Umbilical cord (tissue), 2 donors: ENCODE data around the gene GBA3. TPM values are rescaled to one million over a fixed set of nuclear protein-coding genes. Genes with fewer than 3 reads are reported as not detected.

Experiments
- DNase-seq: peaks from one replicate; pipeline ENCODE4 v3.0.0-alpha.2; 2015; ENCODE audit warnings: low spot score
- total RNA-seq: library from RNA; depleted of rRNA; stranded (reverse); fragments of >200 nt; gene quantifications from one replicate; pipeline ENCODE4 v1.2.3, GENCODE V29; 2014; ENCODE audit warnings: low replicate concordance; ENCODE audit not compliant: insufficient read depth

Gene GBA3
- total RNA-seq, 1 donor from 2014 or later = 2.4 TPM

GRCh38 chr4:22780317-22780716 is 87.6 kb downstream of the GBA3 start:
- peak; percentile 5 for DNase-seq

DNA sequence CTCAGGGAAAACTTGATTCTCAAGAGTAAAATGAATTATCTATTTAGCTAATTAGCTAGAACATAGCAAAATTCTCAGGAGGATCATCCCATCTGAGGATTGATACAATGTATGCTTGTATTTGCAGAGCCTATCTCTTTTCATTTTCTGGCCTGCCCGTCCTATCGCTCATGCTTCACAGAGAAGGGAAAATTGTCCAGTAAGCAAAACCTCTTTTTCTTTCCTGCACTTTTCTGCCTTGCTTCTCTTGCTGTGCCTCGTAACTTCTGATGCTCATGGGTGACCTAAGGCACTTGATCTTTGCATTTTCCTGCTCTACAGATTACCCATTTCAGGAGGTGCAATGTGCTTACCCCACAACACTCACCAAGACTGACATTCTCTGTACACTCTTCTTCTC is 88.1 kb downstream of the GBA3 start:
- DNase-seq = no peak

- no peak for DNase-seq
Measured at GRCh38 chr4:22787753-22788375, 95.1 kb downstream of the GBA3 start.

GRCh38 chr4:22790631-22791030 is 97.9 kb downstream of the GBA3 start:
- no peak for DNase-seq

DNA sequence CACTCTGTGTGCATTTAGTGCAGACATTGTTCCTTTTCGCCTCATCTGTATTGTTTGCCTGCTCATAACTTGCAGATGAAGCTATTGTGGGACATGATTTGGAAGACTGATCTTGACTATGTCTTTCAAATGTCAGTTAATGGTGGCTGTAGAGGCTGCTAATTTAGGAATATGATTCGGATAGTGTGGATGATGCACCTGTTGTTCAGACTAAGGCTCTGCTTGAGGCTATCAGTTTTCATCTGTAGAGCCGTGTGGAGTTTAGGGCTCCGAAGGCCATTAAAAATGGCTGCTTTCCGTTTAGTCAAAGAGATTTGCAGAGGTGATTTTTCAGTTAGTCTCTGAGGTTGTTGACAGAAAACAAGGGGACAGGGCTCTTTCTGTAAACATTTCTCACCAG is 102.0 kb downstream of the GBA3 start:
- no peak for DNase-seq

- DNase-seq = no peak
Measured at GRCh38 chr4:22801391-22801790, 108.7 kb downstream of the GBA3 start.

DNA sequence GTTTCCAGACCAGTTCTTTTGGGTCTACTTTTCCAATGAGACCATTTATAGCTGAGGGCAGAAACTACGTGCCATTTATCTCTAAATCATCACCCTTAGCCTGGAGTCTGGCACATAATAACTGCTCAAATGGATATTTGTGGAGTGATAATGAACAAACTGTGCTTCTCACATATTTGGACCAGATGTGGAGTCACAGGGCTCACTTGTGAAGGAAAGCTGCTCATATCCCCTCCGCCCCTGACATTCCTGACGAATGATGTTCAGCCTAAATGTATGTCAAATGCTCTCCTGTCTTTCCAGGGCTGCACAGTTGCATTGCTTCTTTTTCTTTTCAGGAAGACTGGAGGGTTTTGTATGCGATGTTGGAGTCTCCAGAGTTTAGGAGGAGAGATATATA is 110.1 kb downstream of the GBA3 start:
- DNase-seq = peak; percentile 16

DNA sequence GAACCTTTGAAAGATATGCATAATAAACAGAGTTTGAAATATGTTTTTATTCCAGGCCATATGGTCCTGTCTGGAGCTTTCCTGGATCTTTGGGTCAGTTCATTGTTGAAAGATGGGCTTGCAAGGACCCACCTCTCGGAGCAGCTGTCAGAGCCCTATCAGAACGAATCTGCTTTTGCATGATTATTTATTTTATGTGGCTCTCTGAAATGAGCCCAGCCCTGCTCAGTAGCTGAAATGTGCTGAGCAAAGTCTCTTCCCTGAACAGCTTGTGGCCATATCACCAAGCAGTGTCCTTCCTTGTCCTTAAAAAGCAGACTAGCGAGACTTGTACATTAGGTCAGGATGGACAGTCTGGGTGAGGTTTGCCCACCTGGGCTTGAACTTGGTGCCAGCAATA is 110.8 kb downstream of the GBA3 start:
- DNase-seq = no peak

DNA sequence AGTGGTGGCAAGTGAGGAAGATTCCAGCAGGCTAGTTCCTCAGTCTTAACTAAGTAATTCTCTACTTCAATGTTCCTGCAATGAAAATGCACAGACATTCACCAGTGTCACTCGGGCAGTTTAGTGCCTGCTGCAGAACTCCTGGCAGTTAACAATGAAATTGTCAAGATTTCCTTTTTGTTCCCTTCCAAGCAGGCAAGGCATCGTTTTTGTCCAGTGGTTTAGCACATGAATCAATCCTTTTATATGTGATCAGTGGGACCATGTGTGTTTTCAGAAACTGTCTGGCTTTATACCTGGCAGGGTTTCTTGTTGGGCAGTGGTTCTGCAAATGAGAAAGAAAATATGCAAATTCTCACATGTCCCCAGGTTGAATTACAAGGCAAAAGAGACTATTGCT is 122.2 kb downstream of the GBA3 start:
- no peak for DNase-seq

GRCh38 chr4:22824091-22824490 is 131.4 kb downstream of the GBA3 start:
- DNase-seq = no peak

GRCh38 chr4:22842360-22843018 is 149.8 kb downstream of the GBA3 start:
- no peak for DNase-seq

GRCh38 chr4:22848332-22848731 is 155.6 kb downstream of the GBA3 start:
- no peak for DNase-seq

GRCh38 chr4:22850055-22850454 is 157.3 kb downstream of the GBA3 start:
- DNase-seq = no peak

DNA sequence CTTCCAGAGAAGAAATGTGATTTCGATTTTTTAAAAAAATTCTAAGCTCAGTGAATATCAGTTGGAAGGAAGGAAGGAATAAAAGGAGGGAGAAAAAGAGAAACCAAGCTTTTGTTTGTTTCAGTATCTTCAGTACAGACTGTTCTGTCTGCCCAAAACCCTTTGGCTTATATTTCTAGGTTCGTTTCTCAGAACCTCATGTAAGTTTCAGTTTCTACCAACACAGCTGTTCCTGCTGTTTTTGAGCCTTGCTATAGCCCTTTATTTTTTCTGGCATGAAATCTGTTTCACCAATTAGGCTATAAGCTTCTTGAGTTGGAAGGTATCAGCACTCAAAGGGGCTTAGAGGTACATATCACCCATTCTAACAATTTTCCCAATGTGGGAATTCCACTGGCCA is 157.9 kb downstream of the GBA3 start:
- no peak for DNase-seq

DNA sequence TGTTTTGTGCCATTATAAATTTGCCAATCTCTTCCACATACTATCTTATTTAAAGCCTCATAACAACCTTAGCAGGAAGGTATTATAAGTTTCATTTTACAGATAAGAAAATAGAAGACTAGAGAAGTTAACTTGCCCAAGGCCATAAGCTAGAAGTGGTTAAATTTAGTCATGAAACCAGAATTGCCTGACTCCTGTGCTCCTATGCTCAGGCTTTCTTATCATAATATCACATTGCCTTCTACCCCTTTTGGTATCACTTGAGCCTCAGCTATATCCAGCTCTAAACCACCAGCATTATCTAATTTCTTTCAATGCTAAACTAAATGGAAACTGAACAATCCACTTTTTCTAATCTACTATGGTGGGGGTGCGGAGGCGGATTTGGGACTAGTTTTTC is 164.7 kb downstream of the GBA3 start:
- no peak for DNase-seq

- no peak for DNase-seq
Measured at GRCh38 chr4:22859318-22859717, 166.6 kb downstream of the GBA3 start.

Other genes starting within 250 kb of the GBA3 start
- 35.6 TPM for gene ADGRA3, start 176.9 kb upstream of the GBA3 start, total RNA-seq